Peyer's patch (tissue), 4 donors: ENCODE data around the gene DNAH12.

Experiments used
- POLR2A ChIP-seq, 2 donors: fragments of 450-650 bp; IDR thresholded peaks; one replicate each; pipeline ENCODE4 v1.5.1; 2017; ENCODE audit warnings: antibody characterized with exemption in 2 of 2, mild to moderate bottlenecking in 2 of 2, moderate library complexity in 2 of 2
- TF ChIP-seq, protein P1 (sequence below), 6 experiments: fragments of 450-650 bp in 4 of 6; fragments of 200-600 bp in 2 of 6; sonication (generic) in 1 of 6; IDR thresholded peaks; one replicate each; pipeline ENCODE4 v1.5.1; 2017 to 2019; ENCODE audit warnings: antibody characterized with exemption in 6 of 6, mild to moderate bottlenecking in 3 of 6, moderate library complexity in 1 of 6

DNA sequence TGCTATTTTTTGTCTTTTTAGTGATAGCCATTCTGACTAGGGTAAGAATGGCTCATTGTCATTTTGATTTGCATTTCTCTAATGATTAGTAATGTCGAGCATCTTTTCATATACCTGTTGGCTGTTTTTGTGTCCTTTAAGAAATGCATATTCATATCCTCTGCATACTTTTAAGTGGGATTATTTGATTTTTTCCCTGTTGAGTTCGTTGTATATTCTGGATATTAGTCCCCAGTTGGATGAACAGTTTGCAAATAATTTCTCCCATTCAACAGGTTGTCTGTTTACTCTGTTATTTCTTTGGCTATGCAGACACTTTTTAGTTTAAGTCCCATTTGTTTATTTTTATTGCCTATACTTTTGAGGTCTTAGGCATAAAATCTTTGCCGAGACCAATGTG lies 282.2 kb downstream of the DNAH12 start:
- TF ChIP-seq POLR2A (IDR thresholded peaks at IDR 0.05) = no peak
- TF ChIP-seq, protein P1, sequence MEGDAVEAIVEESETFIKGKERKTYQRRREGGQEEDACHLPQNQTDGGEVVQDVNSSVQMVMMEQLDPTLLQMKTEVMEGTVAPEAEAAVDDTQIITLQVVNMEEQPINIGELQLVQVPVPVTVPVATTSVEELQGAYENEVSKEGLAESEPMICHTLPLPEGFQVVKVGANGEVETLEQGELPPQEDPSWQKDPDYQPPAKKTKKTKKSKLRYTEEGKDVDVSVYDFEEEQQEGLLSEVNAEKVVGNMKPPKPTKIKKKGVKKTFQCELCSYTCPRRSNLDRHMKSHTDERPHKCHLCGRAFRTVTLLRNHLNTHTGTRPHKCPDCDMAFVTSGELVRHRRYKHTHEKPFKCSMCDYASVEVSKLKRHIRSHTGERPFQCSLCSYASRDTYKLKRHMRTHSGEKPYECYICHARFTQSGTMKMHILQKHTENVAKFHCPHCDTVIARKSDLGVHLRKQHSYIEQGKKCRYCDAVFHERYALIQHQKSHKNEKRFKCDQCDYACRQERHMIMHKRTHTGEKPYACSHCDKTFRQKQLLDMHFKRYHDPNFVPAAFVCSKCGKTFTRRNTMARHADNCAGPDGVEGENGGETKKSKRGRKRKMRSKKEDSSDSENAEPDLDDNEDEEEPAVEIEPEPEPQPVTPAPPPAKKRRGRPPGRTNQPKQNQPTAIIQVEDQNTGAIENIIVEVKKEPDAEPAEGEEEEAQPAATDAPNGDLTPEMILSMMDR (IDR thresholded peaks at IDR 0.05) = no peak
